Right lobe of liver (tissue), 6 donors: Measurements from ENCODE around the gene KDM7A. TPM values are rescaled to one million over a fixed set of nuclear protein-coding genes. Genes with fewer than 3 reads are reported as not detected.

Experiments used
- ATAC-seq, 4 donors: fragments of 200-7000 bp; cut with Tn5 transposase; one replicate each; pipeline ENCODE4 v1.9.1; 2020; ENCODE audit warnings: mild to moderate bottlenecking in 4 of 4, moderate library complexity in 4 of 4
- DNase-seq, 3 donors: peaks; one replicate each; pipeline ENCODE4 v3.0.0-alpha.2; 2020
- H3K27ac ChIP-seq, 3 donors: fragments of 200-600 bp; one replicate each; pipeline ENCODE4 v1.8.0; 2022
- H3K27me3 ChIP-seq, 2 donors: fragments of 200-600 bp; one replicate each; pipeline ENCODE4 v1.8.0; 2022
- H3K36me3 ChIP-seq, 4 donors: fragments of 200-600 bp; sonication (generic) in 1 of 4; one replicate each; pipeline versions ENCODE4 v1.5.1 to v1.8.0; 2017 to 2022; ENCODE audit warnings: control low read depth in 1 of 4
- H3K4me1 ChIP-seq, 4 donors: fragments of 200-600 bp; sonication (generic) in 1 of 4; one replicate each; pipeline versions ENCODE4 v1.5.1 to v1.8.0; 2017 to 2022; ENCODE audit warnings: control low read depth in 1 of 4
- H3K4me3 ChIP-seq, 3 donors: fragments of 200-600 bp; one replicate each; pipeline ENCODE4 v1.8.0; 2022
- H3K9me3 ChIP-seq, 4 donors: fragments of 200-600 bp; sonication (generic) in 1 of 4; one replicate each; pipeline versions ENCODE4 v1.5.1 to v1.8.0; 2017 to 2022; ENCODE audit warnings: control low read depth in 1 of 4
- POLR2A ChIP-seq: fragments of 450-650 bp; IDR thresholded peaks from one replicate; pipeline ENCODE4 v1.6.1; 2017; ENCODE audit warnings: antibody characterized with exemption, mild to moderate bottlenecking
- WGBS: methylation state at CpG from one replicate; pipeline ENCODE4 v1.1.6; 2018; ENCODE audit warnings: low coverage, low lambda C conversion rate; ENCODE audit not compliant: insufficient coverage; ENCODE audit errors: missing lambda C conversion rate; 5-methylcytosine and 5-hydroxymethylcytosine counted together
- intact Hi-C, 2 donors: fragments of 100-400 bp; cut with DNase I; formaldehyde crosslinking; loops; one replicate each; pipeline versions ENCODE4 v1.11.2 to v1.14.1; 2022
- total RNA-seq, 6 experiments: library from RNA; depleted of rRNA in 2 of 6; stranded (reverse); fragments of >200 nt in 2 of 6; fragmentation: NEBNext Ultra II Directional in 3 of 6; extraction: Animal tissue kit (Norgen Biotek cat#: 25700) in 3 of 6; gene quantifications; one replicate each; pipeline versions ENCODE4 v1.1.0 to v1.2.4, GENCODE V29; 2016 to 2023
- TF ChIP-seq, protein P1 (sequence below), 4 donors: fragments of 200-600 bp in 3 of 4; fragments of 450-650 bp in 1 of 4; IDR thresholded peaks; one replicate each; pipeline versions ENCODE4 v1.5.1 to v1.8.0; 2016 to 2022; ENCODE audit warnings: antibody characterized with exemption in 4 of 4, mild to moderate bottlenecking in 2 of 4
- donor health status: DM: no; HTN: yes; CAD: no.
- donor health status: DM: no; HTN: no; CAD: no.
- donor health status: DM: no; HTN: no; CAD: no.
- donor health status: DM: no; HTN: yes; CAD: no.
- donor health status: DM: no; HTN: yes; CAD: no.

The KDM7A gene
- total RNA-seq, 6 experiments from 2014 or later = 3.7 to 10.7 (median 6.8) TPM

DNA sequence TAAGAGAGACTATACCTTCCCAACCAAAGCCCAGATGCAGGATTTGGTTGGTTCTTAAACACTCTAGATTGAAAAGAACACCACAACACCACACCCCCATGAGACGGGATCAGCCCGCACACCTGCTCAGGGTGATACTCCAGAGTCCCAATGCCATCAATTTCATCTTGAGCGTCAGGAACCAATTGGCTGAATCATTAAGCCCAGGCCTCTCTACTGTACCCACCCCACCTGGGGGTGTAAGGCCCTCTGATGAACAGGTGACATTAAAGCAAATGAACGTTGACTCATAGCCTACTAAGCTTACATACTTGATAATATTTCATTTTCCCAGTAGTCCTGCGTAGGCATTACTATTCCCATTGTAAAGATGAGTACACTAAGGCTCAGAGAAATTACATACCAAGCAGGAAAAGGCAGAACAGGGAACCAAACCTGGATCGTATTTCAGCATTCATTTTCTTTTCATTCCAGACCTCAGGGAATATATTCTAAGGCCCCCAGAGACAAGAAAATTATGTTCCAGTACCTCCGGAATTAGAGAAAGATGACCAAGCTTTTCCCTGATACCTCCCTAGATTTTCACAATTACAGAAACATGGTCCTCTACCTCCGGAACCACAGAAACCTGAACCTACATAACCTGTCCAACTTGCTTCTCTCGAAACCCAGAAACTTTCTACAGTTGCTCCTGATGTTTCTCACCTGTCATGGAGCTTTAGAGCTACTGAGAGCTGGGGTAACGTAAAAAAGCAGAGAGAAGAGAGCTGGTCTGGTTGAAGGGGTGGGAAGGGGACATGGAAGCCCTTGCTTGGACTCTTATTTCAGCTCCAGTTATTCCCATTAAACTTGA lies 43.1 kb upstream of the KDM7A start:
- intact Hi-C loops = no loop called here
- H3K27ac ChIP-seq = no peak overlapping the region
- no peak for ATAC-seq

DNA sequence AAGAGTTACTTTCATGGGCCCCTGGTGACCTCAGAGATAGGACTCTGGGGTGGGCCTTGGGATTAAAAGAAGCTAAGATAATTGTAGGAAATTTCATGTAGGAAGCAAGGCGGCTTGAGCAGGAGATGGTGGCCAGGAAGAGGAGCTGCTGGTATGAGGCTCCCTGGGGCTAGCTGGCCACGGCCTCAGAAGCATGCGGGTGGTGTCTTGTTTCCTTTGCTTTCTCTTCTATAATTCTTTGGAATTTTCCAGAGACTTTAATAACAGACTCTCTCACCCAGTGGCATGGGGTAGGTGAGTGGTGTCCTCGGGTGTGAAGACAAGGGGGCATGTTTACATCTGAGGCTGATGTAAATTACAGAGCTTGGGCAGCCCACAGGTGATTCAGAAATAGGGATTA lies 41.9 kb upstream of the KDM7A start:
- no peak overlapping the region for H3K27ac ChIP-seq
- WGBS = 100% methylated on average over 3 of the region's 4 CpGs

More for the DNA sequence above, 43.1 kb upstream of the KDM7A start:
- no peaks in the 10 kb centered on the region for H3K27me3 ChIP-seq
- no peak for TF ChIP-seq POLR2A
- TF ChIP-seq, protein P1, sequence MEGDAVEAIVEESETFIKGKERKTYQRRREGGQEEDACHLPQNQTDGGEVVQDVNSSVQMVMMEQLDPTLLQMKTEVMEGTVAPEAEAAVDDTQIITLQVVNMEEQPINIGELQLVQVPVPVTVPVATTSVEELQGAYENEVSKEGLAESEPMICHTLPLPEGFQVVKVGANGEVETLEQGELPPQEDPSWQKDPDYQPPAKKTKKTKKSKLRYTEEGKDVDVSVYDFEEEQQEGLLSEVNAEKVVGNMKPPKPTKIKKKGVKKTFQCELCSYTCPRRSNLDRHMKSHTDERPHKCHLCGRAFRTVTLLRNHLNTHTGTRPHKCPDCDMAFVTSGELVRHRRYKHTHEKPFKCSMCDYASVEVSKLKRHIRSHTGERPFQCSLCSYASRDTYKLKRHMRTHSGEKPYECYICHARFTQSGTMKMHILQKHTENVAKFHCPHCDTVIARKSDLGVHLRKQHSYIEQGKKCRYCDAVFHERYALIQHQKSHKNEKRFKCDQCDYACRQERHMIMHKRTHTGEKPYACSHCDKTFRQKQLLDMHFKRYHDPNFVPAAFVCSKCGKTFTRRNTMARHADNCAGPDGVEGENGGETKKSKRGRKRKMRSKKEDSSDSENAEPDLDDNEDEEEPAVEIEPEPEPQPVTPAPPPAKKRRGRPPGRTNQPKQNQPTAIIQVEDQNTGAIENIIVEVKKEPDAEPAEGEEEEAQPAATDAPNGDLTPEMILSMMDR (IDR thresholded peaks at IDR 0.05) = no peak
- no peaks in the 10 kb centered on the region for H3K9me3 ChIP-seq
- DNase-seq = no peak
- WGBS = 84% methylated on average over 10 of the region's 10 CpGs
- H3K36me3 ChIP-seq = no peaks in the 10 kb centered on the region
- H3K4me3 ChIP-seq = no peak overlapping the region
- no peaks in the 10 kb centered on the region for H3K4me1 ChIP-seq

DNA sequence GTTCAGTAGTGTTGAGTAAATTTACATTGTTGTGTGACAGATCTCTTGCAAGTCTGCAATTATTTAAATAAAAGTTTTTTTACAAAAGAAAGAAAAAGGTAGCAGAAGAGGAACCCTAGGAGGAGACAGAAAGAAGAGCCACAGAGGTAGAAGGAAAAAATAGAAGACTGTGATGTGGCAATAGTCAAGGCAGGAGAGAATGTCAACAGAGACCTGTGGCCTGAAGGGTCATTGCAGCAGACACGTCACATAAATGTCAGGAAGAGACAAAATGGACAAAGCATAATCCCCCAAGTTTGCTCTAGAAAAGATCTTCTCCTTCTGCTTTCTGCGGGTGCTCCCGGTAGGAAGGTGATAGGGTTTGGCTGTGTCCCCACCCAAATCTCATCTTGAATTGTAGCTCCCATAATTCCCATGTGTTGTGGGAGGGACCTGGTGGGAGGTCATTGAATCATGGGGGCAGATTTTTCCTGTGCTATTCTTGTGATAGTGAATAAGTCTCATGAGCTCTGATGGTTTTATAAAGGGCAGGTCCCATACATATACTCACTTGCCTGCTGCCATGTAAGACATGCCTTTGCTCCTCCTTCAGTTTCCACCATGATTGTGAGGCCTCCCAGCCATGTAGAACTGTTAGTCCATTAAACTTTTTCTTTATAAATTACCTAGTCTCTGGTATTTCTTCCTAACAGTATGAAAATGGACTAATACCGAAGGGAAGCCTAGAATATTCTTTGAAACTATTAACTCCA lies 41.1 kb upstream of the KDM7A start:
- 57% methylated on average over 1 of the region's 4 CpGs for WGBS
- H3K4me1 ChIP-seq = no peaks in the 10 kb centered on the region
- DNase-seq (no peak), ATAC-seq (no peak)
- intact Hi-C loops = no loop called here
- no peaks in the 10 kb centered on the region for H3K27me3 ChIP-seq
- no peak overlapping the region for H3K27ac ChIP-seq
- no peaks in the 10 kb centered on the region for H3K36me3 ChIP-seq
- H3K4me3 ChIP-seq = no peak overlapping the region
- H3K9me3 ChIP-seq = no peaks in the 10 kb centered on the region
- TF ChIP-seq, protein P1 (IDR thresholded peaks at IDR 0.05) = no peak
- TF ChIP-seq POLR2A = no peak

More for the DNA sequence above, 41.9 kb upstream of the KDM7A start:
- no peak for TF ChIP-seq POLR2A
- TF ChIP-seq, protein P1 (IDR thresholded peaks at IDR 0.05) = no peak
- intact Hi-C loops = no loop called here
- no peak for ATAC-seq
- H3K4me3 ChIP-seq = no peak overlapping the region
- H3K27me3 ChIP-seq = no peaks in the 10 kb centered on the region
- H3K4me1 ChIP-seq = no peaks in the 10 kb centered on the region
- DNase-seq = no peak
- no peaks in the 10 kb centered on the region for H3K9me3 ChIP-seq
- no peaks in the 10 kb centered on the region for H3K36me3 ChIP-seq

DNA sequence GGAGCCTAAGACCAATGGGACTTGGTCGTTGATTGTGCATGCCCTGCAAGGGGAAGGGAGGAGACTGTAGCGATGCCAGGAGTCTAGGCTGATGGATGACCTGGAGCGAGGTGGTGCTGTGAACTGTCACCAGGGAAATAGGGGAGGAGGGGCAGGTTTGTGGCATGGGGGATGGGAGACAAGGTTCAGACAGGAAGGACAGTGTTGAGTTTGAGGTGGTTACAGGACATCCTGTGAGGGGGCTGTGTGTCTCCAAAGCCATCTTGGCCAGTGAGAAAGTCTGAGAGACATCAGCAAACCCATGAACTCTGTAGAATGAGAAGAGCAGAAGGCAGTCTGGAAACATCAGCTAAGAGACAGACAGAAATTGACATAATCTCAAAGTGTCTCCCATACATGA lies 38.5 kb upstream of the KDM7A start:
- Histone ChIP-seq H3K9me3 (no peaks in the 10 kb centered on the region), H3K27me3 (no peaks in the 10 kb centered on the region), H3K4me3 (no peak overlapping the region), H3K36me3 (no peaks in the 10 kb centered on the region), H3K4me1 (no peaks in the 10 kb centered on the region), H3K27ac (no peak overlapping the region)
- WGBS = 86% methylated on average over 3 of the region's 3 CpGs
- DNase-seq (no peak), ATAC-seq (no peak)
- TF ChIP-seq, protein P1 (IDR thresholded peaks at IDR 0.05) = no peak
- intact Hi-C loops = no loop called here
